Stimulated activated CD8-positive, alpha-beta memory T cell treated with anti-CD3 and anti-CD28 coated beads, Interleukin-4, amount 100 ng/mL, for 4 hours (primary cell): ENCODE data around the gene WARS2.

Experiments
- DNase-seq, 2 donors: peaks; one replicate each; pipeline ENCODE4 v3.0.0-alpha.2; 2020; ENCODE audit warnings: low read depth in 2 of 2, low spot score in 1 of 2

Gene WARS2

GRCh38 chr1:119032986-119033385 lies 107.5 kb downstream of the WARS2 start:
- no peak for DNase-seq

GRCh38 chr1:119027759-119028158 lies 112.7 kb downstream of the WARS2 start:
- no peak for DNase-seq

- no peak for DNase-seq
These were observed 113.5 kb downstream of the WARS2 start for GRCh38 chr1:119026956-119027355.

GRCh38 chr1:119015547-119015946 lies 124.9 kb downstream of the WARS2 start:
- no peak for DNase-seq

- no peak for DNase-seq
These were observed 128.1 kb downstream of the WARS2 start for GRCh38 chr1:119012383-119012782.

- DNase-seq: no peak
These were observed 128.7 kb downstream of the WARS2 start for GRCh38 chr1:119011706-119012105.

- DNase-seq: no peak
These were observed 129.3 kb downstream of the WARS2 start for GRCh38 chr1:119011116-119011515.

GRCh38 chr1:119010201-119010600 lies 130.3 kb downstream of the WARS2 start:
- DNase-seq: no peak

GRCh38 chr1:119009312-119009655 lies 131.2 kb downstream of the WARS2 start:
- no peak for DNase-seq

GRCh38 chr1:119008483-119009311 lies 131.8 kb downstream of the WARS2 start:
- no peak for DNase-seq

GRCh38 chr1:119007670-119008482 lies 132.6 kb downstream of the WARS2 start:
- DNase-seq: no peak

GRCh38 chr1:119007339-119007669 lies 133.1 kb downstream of the WARS2 start:
- no peak for DNase-seq

- no peak for DNase-seq
These were observed 133.8 kb downstream of the WARS2 start for GRCh38 chr1:119006406-119007279.

- DNase-seq: no peak
These were observed 134.6 kb downstream of the WARS2 start for GRCh38 chr1:119005724-119006405.

GRCh38 chr1:119004781-119005180 lies 135.7 kb downstream of the WARS2 start:
- no peak for DNase-seq

- no peak for DNase-seq
These were observed 136.3 kb downstream of the WARS2 start for GRCh38 chr1:119004129-119004527.

- no peak for DNase-seq
These were observed 136.9 kb downstream of the WARS2 start for GRCh38 chr1:119003413-119004128.

- no peak for DNase-seq
These were observed 138.3 kb downstream of the WARS2 start for GRCh38 chr1:119002028-119002686.

GRCh38 chr1:119001181-119002027 lies 139.0 kb downstream of the WARS2 start:
- no peak for DNase-seq
